GM12873 (cell line): ENCODE data around the gene HOATZ.

Experiments
- CTCF ChIP-seq: IDR thresholded peaks from 2 replicates; pipeline ENCODE4 v1.5.1; 2012; ENCODE audit warnings: low read depth, mild to moderate bottlenecking, moderate library complexity, low read length, control low read depth; ENCODE audit not compliant: insufficient read depth; ENCODE audit errors: missing control alignments

The HOATZ gene

GRCh38 chr11:111476956-111477355 lies 37.6 kb upstream of the HOATZ start:
- TF ChIP-seq CTCF, result no peak

GRCh38 chr11:111477898-111478297 lies 36.7 kb upstream of the HOATZ start:
- no peak for TF ChIP-seq CTCF

- no peak for TF ChIP-seq CTCF
Measured at GRCh38 chr11:111479666-111480065, 34.9 kb upstream of the HOATZ start.

- TF ChIP-seq CTCF, result no peak
Measured at GRCh38 chr11:111483431-111483830, 31.1 kb upstream of the HOATZ start.

- no peak for TF ChIP-seq CTCF
Measured at GRCh38 chr11:111490496-111490895, 24.1 kb upstream of the HOATZ start.

GRCh38 chr11:111494040-111494439 lies 20.5 kb upstream of the HOATZ start:
- TF ChIP-seq CTCF, result no peak

GRCh38 chr11:111499483-111499882 lies 15.1 kb upstream of the HOATZ start:
- no peak for TF ChIP-seq CTCF

GRCh38 chr11:111500481-111500880 lies 14.1 kb upstream of the HOATZ start:
- TF ChIP-seq CTCF, result no peak
